Lung (tissue), 12 donors: ENCODE measurements around the gene WDR43. TPM values are rescaled to one million over a fixed set of nuclear protein-coding genes. Genes with fewer than 3 reads are reported as not detected.

ENCODE experiments used
- ATAC-seq: fragments of 200-7000 bp; cut with Tn5 transposase; one replicate; pipeline ENCODE4 v1.9.1; 2020; ENCODE audit warnings: moderate number of reproducible peaks; ENCODE audit not compliant: insufficient read depth, low FRiP score
- DNase-seq, 3 donors: peaks; one replicate each; pipeline ENCODE4 v3.0.0-alpha.2; 2013 to 2017
- H3K27ac ChIP-seq, 2 donors: one replicate each; pipeline ENCODE4 v1.5.1; 2013; ENCODE audit warnings: mild to moderate bottlenecking in 2 of 2, moderate library complexity in 2 of 2, control low read depth in 1 of 2, inconsistent platforms in 1 of 2, low read depth in 1 of 2, low read length in 1 of 2
- H3K27me3 ChIP-seq, 3 donors: one replicate each; pipeline ENCODE4 v1.5.1; 2013; ENCODE audit warnings: low read length in 2 of 3; ENCODE audit not compliant: control insufficient read depth in 3 of 3, insufficient read depth in 3 of 3
- H3K36me3 ChIP-seq, 4 donors: one replicate each; pipeline ENCODE4 v1.5.1; 2013; ENCODE audit warnings: low read length in 4 of 4, mild to moderate bottlenecking in 1 of 4, moderate library complexity in 1 of 4; ENCODE audit not compliant: control insufficient read depth in 4 of 4, insufficient read depth in 4 of 4
- H3K4me1 ChIP-seq, 5 donors: one replicate each; pipeline ENCODE4 v1.5.1; 2013; ENCODE audit warnings: low read length in 5 of 5, mild to moderate bottlenecking in 2 of 5, moderate library complexity in 1 of 5; ENCODE audit not compliant: control insufficient read depth in 5 of 5, insufficient read depth in 5 of 5
- H3K4me3 ChIP-seq: one replicate; pipeline ENCODE4 v1.5.1; 2013; ENCODE audit warnings: mild to moderate bottlenecking, control low read depth, moderate library complexity
- H3K9ac ChIP-seq, 2 donors: one replicate each; pipeline ENCODE4 v1.5.1; 2013; ENCODE audit warnings: low read length in 2 of 2, control low read depth in 1 of 2; ENCODE audit not compliant: insufficient read depth in 1 of 2
- H3K9me3 ChIP-seq, 4 donors: one replicate each; pipeline ENCODE4 v1.5.1; 2013; ENCODE audit warnings: low read length in 3 of 4, mild to moderate bottlenecking in 1 of 4, moderate library complexity in 1 of 4; ENCODE audit not compliant: control insufficient read depth in 4 of 4, insufficient read depth in 3 of 4
- WGBS, 2 donors: extraction: QIAGEN DNeasy Blood & Tissue Kit; methylation state at CpG; one replicate each; pipeline ENCODE4 v1.1.7; 2013; 5-methylcytosine and 5-hydroxymethylcytosine counted together
- polyA plus RNA-seq, 2 donors: library from polyadenylated mRNA; stranded (reverse); fragments of 200-250 nt; gene quantifications; one replicate each; pipeline ENCODE4 v1.2.1, GENCODE V29; 2013
- total RNA-seq, 2 donors: library from RNA; depleted of rRNA in 1 of 2; stranded (reverse); fragments of >200 nt in 1 of 2; gene quantifications; one replicate each; pipeline ENCODE4 v1.2.1, GENCODE V29; 2014 to 2021
- TF ChIP-seq, protein P1 (sequence below): IDR thresholded peaks from 2 replicates; pipeline ENCODE4 v1.5.1; 2012; ENCODE audit warnings: mild to moderate bottlenecking; ENCODE audit errors: control extremely low read depth, extremely low read depth
- donor health status: control.
- donor health status: control.
- donor health status: Bipolar disorder and iron deficiency.
- donor health status: healthy.
- donor health status: DM: yes; HTN: yes; CAD: no.

The WDR43 gene
- total and polyA plus RNA-seq, 4 donors, result 8.2 to 40.2 (median 28.1) TPM

DNA sequence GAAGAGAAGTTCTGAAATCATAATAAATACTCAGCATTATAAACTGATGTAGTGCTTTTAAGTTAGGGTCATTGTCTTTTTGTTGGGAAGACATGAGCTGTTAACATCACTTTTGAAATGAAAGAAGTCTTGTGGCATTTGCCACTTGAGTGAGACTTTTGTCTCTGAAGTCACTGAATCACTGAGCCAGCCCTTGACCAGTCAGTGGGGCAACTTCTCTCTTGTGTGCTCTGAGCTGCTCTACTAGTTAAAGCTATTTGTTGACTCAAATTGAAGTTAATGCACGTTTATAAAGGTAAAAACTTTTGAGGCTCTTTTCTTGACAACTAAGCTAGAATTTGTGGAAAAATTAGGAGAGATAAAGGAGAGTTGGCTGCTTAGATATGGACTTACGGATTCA lies 6.7 kb downstream of the WDR43 start:
- ATAC-seq (no peak), DNase-seq (no peak)
- WGBS, 2 donors, result 61 to 74% methylated on average over 2 of the region's 2 CpGs
- Histone ChIP-seq H3K4me1 (peaks cover 0 to 14% (median 2%) of the 10 kb centered on the region in 5 donors), H3K36me3 (peaks cover 5 to 10% (median 9%) of the 10 kb centered on the region in 4 donors), H3K27ac (no peak overlapping the region), H3K9ac (no peak overlapping the region), H3K4me3 (no peak overlapping the region), H3K9me3 (no peaks in the 10 kb centered on the region), H3K27me3 (no peaks in the 10 kb centered on the region)
- TF ChIP-seq, protein P1, sequence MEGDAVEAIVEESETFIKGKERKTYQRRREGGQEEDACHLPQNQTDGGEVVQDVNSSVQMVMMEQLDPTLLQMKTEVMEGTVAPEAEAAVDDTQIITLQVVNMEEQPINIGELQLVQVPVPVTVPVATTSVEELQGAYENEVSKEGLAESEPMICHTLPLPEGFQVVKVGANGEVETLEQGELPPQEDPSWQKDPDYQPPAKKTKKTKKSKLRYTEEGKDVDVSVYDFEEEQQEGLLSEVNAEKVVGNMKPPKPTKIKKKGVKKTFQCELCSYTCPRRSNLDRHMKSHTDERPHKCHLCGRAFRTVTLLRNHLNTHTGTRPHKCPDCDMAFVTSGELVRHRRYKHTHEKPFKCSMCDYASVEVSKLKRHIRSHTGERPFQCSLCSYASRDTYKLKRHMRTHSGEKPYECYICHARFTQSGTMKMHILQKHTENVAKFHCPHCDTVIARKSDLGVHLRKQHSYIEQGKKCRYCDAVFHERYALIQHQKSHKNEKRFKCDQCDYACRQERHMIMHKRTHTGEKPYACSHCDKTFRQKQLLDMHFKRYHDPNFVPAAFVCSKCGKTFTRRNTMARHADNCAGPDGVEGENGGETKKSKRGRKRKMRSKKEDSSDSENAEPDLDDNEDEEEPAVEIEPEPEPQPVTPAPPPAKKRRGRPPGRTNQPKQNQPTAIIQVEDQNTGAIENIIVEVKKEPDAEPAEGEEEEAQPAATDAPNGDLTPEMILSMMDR, result no peak

- 71 to 84% methylated on average over 1 of the region's 1 CpG for WGBS, 2 donors
- peaks cover 0 to 14% (median 0%) of the 10 kb centered on the region in 5 donors for H3K4me1 ChIP-seq
These were observed 7.4 kb downstream of the WDR43 start for GRCh38 chr2:28901841-28902240.

GRCh38 chr2:28902584-28902983 lies 8.1 kb downstream of the WDR43 start:
- no peak overlapping the region for H3K9ac ChIP-seq
- no peak for DNase-seq
- H3K4me1 ChIP-seq, result peaks cover 0 to 13% (median 0%) of the 10 kb centered on the region in 5 donors
- WGBS, 2 donors, result 95 to 98% methylated on average over 3 of the region's 3 CpGs
- no peaks in the 10 kb centered on the region for H3K9me3 ChIP-seq
- no peak for ATAC-seq
- TF ChIP-seq, protein P1, result no peak
- H3K27ac ChIP-seq, result no peak overlapping the region
- H3K36me3 ChIP-seq, result peaks cover 8 to 20% (median 19%) of the 10 kb centered on the region in 4 donors
- no peak overlapping the region for H3K4me3 ChIP-seq
- no peaks in the 10 kb centered on the region for H3K27me3 ChIP-seq

More at GRCh38 chr2:28901841-28902240, 7.4 kb downstream of the WDR43 start:
- Histone ChIP-seq H3K4me3 (no peak overlapping the region), H3K36me3 (peaks cover 8 to 16% (median 13%) of the 10 kb centered on the region in 4 donors), H3K27ac (no peak overlapping the region), H3K9me3 (no peaks in the 10 kb centered on the region), H3K27me3 (no peaks in the 10 kb centered on the region), H3K9ac (no peak overlapping the region)
- TF ChIP-seq, protein P1, result no peak
- DNase-seq, result no peak
- no peak for ATAC-seq

- TF ChIP-seq, protein P1, result no peak
- H3K36me3 ChIP-seq, result peaks cover 8 to 32% (median 23%) of the 10 kb centered on the region in 4 donors
These were observed 9.8 kb downstream of the WDR43 start for GRCh38 chr2:28904295-28904694.

More at GRCh38 chr2:28904295-28904694, 9.8 kb downstream of the WDR43 start:
- ATAC-seq, result no peak
- Histone ChIP-seq H3K9me3 (no peaks in the 10 kb centered on the region), H3K4me3 (no peak overlapping the region), H3K9ac (no peak overlapping the region), H3K27ac (no peak overlapping the region), H3K27me3 (no peaks in the 10 kb centered on the region), H3K4me1 (peaks cover 0 to 2% (median 0%) of the 10 kb centered on the region in 5 donors)
- DNase-seq, result no peak
- WGBS, 2 donors, result 76 to 83% methylated on average over 2 of the region's 2 CpGs
